ENCODE results near the gene MREG.

- TF ChIP-seq CHD1 (IDR thresholded peaks at IDR 0.05; ENCODE audit: low read depth, low read length) (no peak), NRF1 (conservative IDR thresholded peaks at IDR 0.05; ENCODE audit: low read depth, low read length) (no peak), NFYB (IDR thresholded peaks at IDR 0.05; ENCODE audit: insufficient read depth, low read depth, low read length) (no peak)
These were observed 110.1 kb downstream of the MREG start for GRCh38 chr2:215903203-215903602.
